ENCODE measurements around the gene SLC41A1.
A peak's percentile ranks its signal among the peaks of the same experiment; 100 is the strongest.

Gene SLC41A1

GRCh38 chr1:205791568-205792180 is 21.3 kb downstream of the SLC41A1 start:
- no peaks in the 10 kb centered on the region for H3K9me3 ChIP-seq (ENCODE audit: control insufficient read depth in 1 of 2, low read length in 2 of 2)
- peaks cover 12 to 20% of the 10 kb centered on the region in 2 donors for H3K36me3 ChIP-seq (ENCODE audit: control insufficient read depth in 1 of 2, insufficient read depth in 2 of 2, low read length in 2 of 2)
- no peak overlapping the region for H3K4me3 ChIP-seq (ENCODE audit: low read depth in 1 of 2, low read length in 2 of 2)
- no peak overlapping the region for H3K9ac ChIP-seq (ENCODE audit: low read depth in 1 of 2, low read length in 2 of 2)
- H3K4me1 ChIP-seq (ENCODE audit: control insufficient read depth in 1 of 2, insufficient read depth in 2 of 2, low read length in 2 of 2) = no peaks in the 10 kb centered on the region
- H3K27me3 ChIP-seq (ENCODE audit: control insufficient read depth in 1 of 2, insufficient read depth in 2 of 2, low read length in 2 of 2) = no peaks in the 10 kb centered on the region
- H3K27ac ChIP-seq (ENCODE audit: low read depth, low read length) = no peak overlapping the region

- H3K4me1 ChIP-seq (ENCODE audit: control insufficient read depth in 1 of 2, insufficient read depth in 2 of 2, low read length in 2 of 2) = no peaks in the 10 kb centered on the region
- H3K36me3 ChIP-seq (ENCODE audit: control insufficient read depth in 1 of 2, insufficient read depth in 2 of 2, low read length in 2 of 2) = peaks cover 0 to 5% of the 10 kb centered on the region in 2 donors
- H3K9me3 ChIP-seq (ENCODE audit: control insufficient read depth in 1 of 2, low read length in 2 of 2) = no peaks in the 10 kb centered on the region
- H3K4me3 ChIP-seq (ENCODE audit: low read depth in 1 of 2, low read length in 2 of 2) = no peak overlapping the region
- H3K9ac ChIP-seq (ENCODE audit: low read depth in 1 of 2, low read length in 2 of 2) = no peak overlapping the region
- no peaks in the 10 kb centered on the region for H3K27me3 ChIP-seq (ENCODE audit: control insufficient read depth in 1 of 2, insufficient read depth in 2 of 2, low read length in 2 of 2)
- H3K27ac ChIP-seq (ENCODE audit: low read depth, low read length) = no peak overlapping the region
These were observed 25.6 kb downstream of the SLC41A1 start for GRCh38 chr1:205787287-205787916.

- H3K9me3 ChIP-seq (ENCODE audit: control insufficient read depth in 1 of 2, low read length in 2 of 2) = no peaks in the 10 kb centered on the region
- no peak overlapping the region for H3K9ac ChIP-seq (ENCODE audit: low read depth in 1 of 2, low read length in 2 of 2)
- no peaks in the 10 kb centered on the region for H3K4me1 ChIP-seq (ENCODE audit: control insufficient read depth in 1 of 2, insufficient read depth in 2 of 2, low read length in 2 of 2)
- H3K4me3 ChIP-seq (ENCODE audit: low read depth in 1 of 2, low read length in 2 of 2) = no peak overlapping the region
- H3K36me3 ChIP-seq (ENCODE audit: control insufficient read depth in 1 of 2, insufficient read depth in 2 of 2, low read length in 2 of 2) = peaks cover 0 to 5% of the 10 kb centered on the region in 2 donors
- no peak overlapping the region for H3K27ac ChIP-seq (ENCODE audit: low read depth, low read length)
- H3K27me3 ChIP-seq (ENCODE audit: control insufficient read depth in 1 of 2, insufficient read depth in 2 of 2, low read length in 2 of 2) = no peaks in the 10 kb centered on the region
These were observed 26.4 kb downstream of the SLC41A1 start for GRCh38 chr1:205786601-205787000.

GRCh38 chr1:205785446-205785845 is 27.6 kb downstream of the SLC41A1 start:
- no peak overlapping the region for H3K9ac ChIP-seq (ENCODE audit: low read depth in 1 of 2, low read length in 2 of 2)
- no peaks in the 10 kb centered on the region for H3K9me3 ChIP-seq (ENCODE audit: control insufficient read depth in 1 of 2, low read length in 2 of 2)
- H3K27me3 ChIP-seq (ENCODE audit: control insufficient read depth in 1 of 2, insufficient read depth in 2 of 2, low read length in 2 of 2) = no peaks in the 10 kb centered on the region
- H3K36me3 ChIP-seq (ENCODE audit: control insufficient read depth in 1 of 2, insufficient read depth in 2 of 2, low read length in 2 of 2) = peaks cover 0 to 5% of the 10 kb centered on the region in 2 donors
- no peak overlapping the region for H3K4me3 ChIP-seq (ENCODE audit: low read depth in 1 of 2, low read length in 2 of 2)
- no peak overlapping the region for H3K27ac ChIP-seq (ENCODE audit: low read depth, low read length)
- no peaks in the 10 kb centered on the region for H3K4me1 ChIP-seq (ENCODE audit: control insufficient read depth in 1 of 2, insufficient read depth in 2 of 2, low read length in 2 of 2)

GRCh38 chr1:205783904-205784303 is 29.1 kb downstream of the SLC41A1 start:
- H3K36me3 ChIP-seq (ENCODE audit: control insufficient read depth in 1 of 2, insufficient read depth in 2 of 2, low read length in 2 of 2) = no peaks in the 10 kb centered on the region
- H3K4me1 ChIP-seq (ENCODE audit: control insufficient read depth in 1 of 2, insufficient read depth in 2 of 2, low read length in 2 of 2) = no peaks in the 10 kb centered on the region
- no peak overlapping the region for H3K27ac ChIP-seq (ENCODE audit: low read depth, low read length)
- no peaks in the 10 kb centered on the region for H3K27me3 ChIP-seq (ENCODE audit: control insufficient read depth in 1 of 2, insufficient read depth in 2 of 2, low read length in 2 of 2)
- no peaks in the 10 kb centered on the region for H3K9me3 ChIP-seq (ENCODE audit: control insufficient read depth in 1 of 2, low read length in 2 of 2)
- H3K9ac ChIP-seq (ENCODE audit: low read depth in 1 of 2, low read length in 2 of 2) = no peak overlapping the region
- no peak overlapping the region for H3K4me3 ChIP-seq (ENCODE audit: low read depth in 1 of 2, low read length in 2 of 2)

- Histone ChIP-seq H3K27me3 (ENCODE audit: control insufficient read depth in 1 of 2, insufficient read depth in 2 of 2, low read length in 2 of 2) (no peaks in the 10 kb centered on the region), H3K27ac (ENCODE audit: low read depth, low read length) (no peak overlapping the region), H3K4me3 (ENCODE audit: low read depth in 1 of 2, low read length in 2 of 2) (no peak overlapping the region), H3K36me3 (ENCODE audit: control insufficient read depth in 1 of 2, insufficient read depth in 2 of 2, low read length in 2 of 2) (no peaks in the 10 kb centered on the region), H3K4me1 (ENCODE audit: control insufficient read depth in 1 of 2, insufficient read depth in 2 of 2, low read length in 2 of 2) (no peaks in the 10 kb centered on the region), H3K9me3 (ENCODE audit: control insufficient read depth in 1 of 2, low read length in 2 of 2) (no peaks in the 10 kb centered on the region), H3K9ac (ENCODE audit: low read depth in 1 of 2, low read length in 2 of 2) (no peak overlapping the region)
These were observed 29.6 kb downstream of the SLC41A1 start for GRCh38 chr1:205783433-205783795.

GRCh38 chr1:205782627-205783432 is 30.2 kb downstream of the SLC41A1 start:
- H3K4me1 ChIP-seq (ENCODE audit: control insufficient read depth in 1 of 2, insufficient read depth in 2 of 2, low read length in 2 of 2) = no peaks in the 10 kb centered on the region
- H3K27me3 ChIP-seq (ENCODE audit: control insufficient read depth in 1 of 2, insufficient read depth in 2 of 2, low read length in 2 of 2) = no peaks in the 10 kb centered on the region
- H3K27ac ChIP-seq (ENCODE audit: low read depth, low read length) = no peak overlapping the region
- no peaks in the 10 kb centered on the region for H3K9me3 ChIP-seq (ENCODE audit: control insufficient read depth in 1 of 2, low read length in 2 of 2)
- H3K9ac ChIP-seq (ENCODE audit: low read depth in 1 of 2, low read length in 2 of 2) = no peak overlapping the region
- no peak overlapping the region for H3K4me3 ChIP-seq (ENCODE audit: low read depth in 1 of 2, low read length in 2 of 2)
- no peaks in the 10 kb centered on the region for H3K36me3 ChIP-seq (ENCODE audit: control insufficient read depth in 1 of 2, insufficient read depth in 2 of 2, low read length in 2 of 2)

- Histone ChIP-seq H3K9me3 (ENCODE audit: control insufficient read depth in 1 of 2, low read length in 2 of 2) (no peaks in the 10 kb centered on the region), H3K9ac (ENCODE audit: low read depth in 1 of 2, low read length in 2 of 2) (no peak overlapping the region), H3K27ac (ENCODE audit: low read depth, low read length) (no peak overlapping the region), H3K36me3 (ENCODE audit: control insufficient read depth in 1 of 2, insufficient read depth in 2 of 2, low read length in 2 of 2) (no peaks in the 10 kb centered on the region), H3K4me1 (ENCODE audit: control insufficient read depth in 1 of 2, insufficient read depth in 2 of 2, low read length in 2 of 2) (peaks cover 0 to 4% of the 10 kb centered on the region in 2 donors), H3K4me3 (ENCODE audit: low read depth in 1 of 2, low read length in 2 of 2) (no peak overlapping the region), H3K27me3 (ENCODE audit: control insufficient read depth in 1 of 2, insufficient read depth in 2 of 2, low read length in 2 of 2) (no peaks in the 10 kb centered on the region)
These were observed 32.7 kb downstream of the SLC41A1 start for GRCh38 chr1:205780335-205780734.

- Histone ChIP-seq H3K36me3 (ENCODE audit: control insufficient read depth in 1 of 2, insufficient read depth in 2 of 2, low read length in 2 of 2) (no peaks in the 10 kb centered on the region), H3K9me3 (ENCODE audit: control insufficient read depth in 1 of 2, low read length in 2 of 2) (no peaks in the 10 kb centered on the region), H3K4me3 (ENCODE audit: low read depth in 1 of 2, low read length in 2 of 2) (no peak overlapping the region), H3K9ac (ENCODE audit: low read depth in 1 of 2, low read length in 2 of 2) (no peak overlapping the region), H3K4me1 (ENCODE audit: control insufficient read depth in 1 of 2, insufficient read depth in 2 of 2, low read length in 2 of 2) (peaks cover 7 to 12% of the 10 kb centered on the region in 2 donors), H3K27me3 (ENCODE audit: control insufficient read depth in 1 of 2, insufficient read depth in 2 of 2, low read length in 2 of 2) (no peaks in the 10 kb centered on the region), H3K27ac (ENCODE audit: low read depth, low read length) (no peak overlapping the region)
These were observed 35.0 kb downstream of the SLC41A1 start for GRCh38 chr1:205777994-205778393.

- Histone ChIP-seq H3K9me3 (ENCODE audit: control insufficient read depth in 1 of 2, low read length in 2 of 2) (no peaks in the 10 kb centered on the region), H3K27me3 (ENCODE audit: control insufficient read depth in 1 of 2, insufficient read depth in 2 of 2, low read length in 2 of 2) (no peaks in the 10 kb centered on the region), H3K4me1 (ENCODE audit: control insufficient read depth in 1 of 2, insufficient read depth in 2 of 2, low read length in 2 of 2) (peaks cover 7 to 12% of the 10 kb centered on the region in 2 donors), H3K4me3 (ENCODE audit: low read depth in 1 of 2, low read length in 2 of 2) (peak overlapping the region; percentile 91 to 95), H3K9ac (ENCODE audit: low read depth in 1 of 2, low read length in 2 of 2) (peak overlapping the region in 1 of 2 donors; percentile 74), H3K36me3 (ENCODE audit: control insufficient read depth in 1 of 2, insufficient read depth in 2 of 2, low read length in 2 of 2) (no peaks in the 10 kb centered on the region), H3K27ac (ENCODE audit: low read depth, low read length) (no peak overlapping the region)
These were observed 37.3 kb downstream of the SLC41A1 start for GRCh38 chr1:205775717-205776056.

Data from duodenal mucosa (tissue), 2 donors.